SK-N-SH (cell line): Measurements from ENCODE around the gene JAK1. TPM values are rescaled to one million over a fixed set of nuclear protein-coding genes. Genes with fewer than 3 reads are reported as not detected.

Experiments
- CTCF ChIA-PET: fragments of 300-600, 350-600 bp; formaldehyde crosslinking; extraction: SDS; loops from one replicate; lab custom pipeline; 2021; lab: Yijun Ruan, JAX
- POLR2A ChIA-PET: fragments of 350-600 bp; sonication (Branson Sonifier 250); formaldehyde crosslinking; extraction: SDS; loops from one replicate; lab custom pipeline; 2020; ENCODE audit warnings: antibody characterized with exemption, inconsistent platforms; lab: Yijun Ruan, JAX
- DNase-seq: peaks from one replicate; pipeline ENCODE4 v3.0.0; 2012
- H2AFZ ChIP-seq: fragments of 200-600 bp; sonication (generic); 2 replicates; pipeline ENCODE4 v1.8.1; 2016; ENCODE audit warnings: antibody characterized with exemption, mild to moderate bottlenecking, low read depth
- H3F3A ChIP-seq: fragments of 200-600 bp; sonication (generic); replicated peaks from 2 replicates; pipeline ENCODE3; 2016; ENCODE audit warnings: antibody characterized with exemption, mild to moderate bottlenecking; ENCODE audit not compliant: insufficient read depth
- H3K27ac ChIP-seq, 2 experiments: fragments of 200-500 bp in 1 of 2; fragments of 200-600 bp in 1 of 2; sonication (Bioruptor generic) in 1 of 2; sonication (generic), shearing (Covaris generic) in 1 of 2; 2 replicates each; pipeline versions ENCODE4 v1.5.1 to v1.6.1; 2014 to 2016; ENCODE audit warnings: low read depth in 2 of 2, inconsistent platforms in 1 of 2, low read length in 1 of 2, mild to moderate bottlenecking in 1 of 2, mixed read lengths in 1 of 2
- H3K27me3 ChIP-seq: fragments of 200-600 bp; sonication (generic), shearing (Covaris generic); 2 replicates; pipeline ENCODE4 v1.6.1; 2016; ENCODE audit warnings: mixed run types; ENCODE audit not compliant: insufficient read depth
- H3K36me3 ChIP-seq, 2 experiments: fragments of 200-500 bp in 1 of 2; fragments of 200-600 bp in 1 of 2; sonication (Bioruptor generic) in 1 of 2; sonication (generic) in 1 of 2; replicated peaks in 1 of 2; 2 replicates each; pipeline versions ENCODE3 to v1.5.1; 2014 to 2016; ENCODE audit warnings: low read length in 1 of 2, mild to moderate bottlenecking in 1 of 2; ENCODE audit not compliant: insufficient read depth in 2 of 2, control insufficient read depth in 1 of 2
- H3K4me1 ChIP-seq, 2 experiments: fragments of 200-500 bp in 1 of 2; fragments of 200-600 bp in 1 of 2; sonication (Bioruptor generic) in 1 of 2; sonication (generic), shearing (Covaris generic) in 1 of 2; 2 replicates each; pipeline versions ENCODE4 v1.5.1 to v1.6.1; 2014 to 2016; ENCODE audit warnings: low read depth in 1 of 2, low read length in 1 of 2, mixed run types in 1 of 2; ENCODE audit not compliant: insufficient read depth in 2 of 2, control insufficient read depth in 1 of 2
- H3K4me2 ChIP-seq: fragments of 200-600 bp; sonication (generic), shearing (Covaris generic); 2 replicates; pipeline ENCODE4 v1.6.1; 2017; ENCODE audit warnings: mixed run types
- H3K4me3 ChIP-seq, 2 experiments: fragments of 200-500 bp in 1 of 2; fragments of 200-600 bp in 1 of 2; sonication (Bioruptor generic) in 1 of 2; sonication (generic), shearing (Covaris generic) in 1 of 2; 2 replicates each; pipeline versions ENCODE4 v1.5.1 to v1.8.1; 2014 to 2016; ENCODE audit warnings: low read depth in 2 of 2, inconsistent platforms in 1 of 2, low read length in 1 of 2, mild to moderate bottlenecking in 1 of 2, mixed read lengths in 1 of 2, moderate library complexity in 1 of 2
- H3K79me2 ChIP-seq: fragments of 200-600 bp; sonication (generic); 2 replicates; pipeline ENCODE4 v1.8.1; 2017; ENCODE audit warnings: mild to moderate bottlenecking; ENCODE audit not compliant: insufficient read depth
- H3K9ac ChIP-seq: fragments of 200-600 bp; sonication (generic); 2 replicates; pipeline ENCODE4 v1.6.1; 2017; ENCODE audit warnings: mixed run types
- H3K9me2 ChIP-seq: fragments of 200-600 bp; sonication (generic); 2 replicates; pipeline ENCODE4 v1.6.1; 2017; ENCODE audit warnings: mixed run types
- H3K9me3 ChIP-seq: fragments of 200-600 bp; sonication (generic); 2 replicates; pipeline ENCODE4 v1.6.1; 2017; ENCODE audit warnings: mixed run types, mild to moderate bottlenecking, moderate library complexity
- H4K20me1 ChIP-seq: fragments of 200-600 bp; sonication (generic); 2 replicates; pipeline ENCODE4 v1.6.1; 2017; ENCODE audit warnings: mild to moderate bottlenecking, mixed run types; ENCODE audit not compliant: insufficient read depth
- ELF1 ChIP-seq: IDR thresholded peaks from 2 replicates; pipeline ENCODE4 v1.4.0; 2012
- EZH2phosphoT487 ChIP-seq: fragments of 200-600 bp; sonication (generic); IDR thresholded peaks from 2 replicates; pipeline ENCODE4 v1.6.1; 2017; ENCODE audit warnings: low read depth, mixed run types, mild to moderate bottlenecking, antibody characterized with exemption, moderate library complexity, borderline replicate concordance
- FOSL2 ChIP-seq: IDR thresholded peaks from 2 replicates; pipeline ENCODE4 v1.4.0; 2012; ENCODE audit warnings: low read depth, mild to moderate bottlenecking, moderate library complexity, borderline replicate concordance
- FOXJ3 ChIP-seq: sonication (generic); formaldehyde crosslinking; IDR thresholded peaks from 2 replicates; pipeline ENCODE4 v1.5.1; 2020; ENCODE audit warnings: mild to moderate bottlenecking, missing genetic modification reagents
- GATA2 ChIP-seq: sonication (generic); formaldehyde crosslinking; IDR thresholded peaks from 2 replicates; pipeline ENCODE4 v1.5.0; 2020; ENCODE audit warnings: mild to moderate bottlenecking, missing genetic modification reagents
- JUND ChIP-seq: IDR thresholded peaks from 2 replicates; pipeline ENCODE4 v1.4.0; 2012
- MXI1 ChIP-seq: IDR thresholded peaks from 2 replicates; pipeline ENCODE4 v1.6.1; 2012; ENCODE audit warnings: mild to moderate bottlenecking, low read depth, low read length, improper control_type of control experiment
- RCOR1 ChIP-seq: fragments of 150-350 bp; IDR thresholded peaks from 2 replicates; pipeline ENCODE4 v1.6.1; 2017; ENCODE audit warnings: antibody characterized with exemption, low read length
- RXRA ChIP-seq: IDR thresholded peaks from 2 replicates; pipeline ENCODE4 v1.4.0; 2012; ENCODE audit warnings: low read depth, mild to moderate bottlenecking, borderline replicate concordance
- TCF12 ChIP-seq: IDR thresholded peaks from 2 replicates; pipeline ENCODE4 v1.4.0; 2012
- WGBS: methylation state at CpG from one replicate; pipeline ENCODE4 v1.1.6; 2017; ENCODE audit warnings: low lambda C conversion rate; 5-methylcytosine and 5-hydroxymethylcytosine counted together
- polyA plus RNA-seq, 3 experiments: library from polyadenylated mRNA; depleted of rRNA; stranded (reverse); fragments of >200 nt; gene quantifications; 2 replicates each; pipeline ENCODE4 v1.2.3, GENCODE V29; 2012
- TF ChIP-seq, protein P1 (sequence below): fragments of 150-350 bp; IDR thresholded peaks from 2 replicates; pipeline ENCODE4 v1.6.1; 2016; ENCODE audit warnings: mild to moderate bottlenecking, low read depth, low read length
- TF ChIP-seq, protein P2 (sequence below): fragments of 150-350 bp; IDR thresholded peaks from 2 replicates; pipeline ENCODE4 v1.6.1; 2017; ENCODE audit warnings: antibody characterized with exemption, low read length, low read depth, borderline replicate concordance
- TF ChIP-seq, protein P3 (sequence below): IDR thresholded peaks from 2 replicates; pipeline ENCODE4 v1.4.0; 2012; ENCODE audit warnings: low read depth, borderline replicate concordance
- TF ChIP-seq, protein P4 (sequence below): IDR thresholded peaks from 2 replicates; pipeline ENCODE4 v1.6.1; 2012; ENCODE audit warnings: mild to moderate bottlenecking, low read depth, low read length, moderate library complexity
- TF ChIP-seq, protein P5 (sequence below): IDR thresholded peaks from 2 replicates; pipeline ENCODE4 v1.4.0; 2012; ENCODE audit warnings: low read depth
- TF ChIP-seq, protein P6 (sequence below): IDR thresholded peaks from 2 replicates; pipeline ENCODE4 v1.4.0; 2012; ENCODE audit warnings: low read depth, borderline replicate concordance

JAK1 gene
- polyA plus RNA-seq, 1 of the 3 experiments (the other 2 are of a cell fraction), result 47.5 TPM

DNA sequence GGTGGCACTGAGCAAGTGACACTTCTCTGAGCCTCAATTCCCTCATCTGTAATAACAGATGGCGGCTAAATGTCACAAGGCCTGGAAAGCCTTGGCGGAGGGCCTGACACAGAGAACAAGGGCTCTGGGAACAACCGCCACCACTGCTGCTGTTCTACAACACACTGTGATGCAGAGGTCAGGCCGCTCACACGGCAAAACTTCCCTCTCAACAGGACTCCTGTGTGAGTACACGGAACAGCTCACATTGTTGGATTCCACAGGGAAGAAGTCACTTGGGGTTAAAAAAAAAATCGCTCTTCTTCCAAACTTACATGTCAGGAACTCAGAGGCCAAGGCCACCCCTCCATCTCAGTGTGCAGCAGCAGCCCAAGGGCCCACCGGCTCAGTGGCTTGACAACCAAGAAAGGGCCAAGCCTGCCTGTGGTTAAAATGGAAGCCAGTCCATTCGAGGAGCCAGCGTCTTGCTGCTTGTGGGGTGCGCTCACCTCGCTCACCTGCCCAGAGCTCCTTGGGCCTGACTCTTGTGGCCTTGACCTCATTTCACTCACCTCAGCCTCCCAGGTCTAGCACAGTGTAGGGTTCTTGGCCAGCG is 120.4 kb downstream of the JAK1 start:
- DNase-seq, result no peak
- Histone ChIP-seq H2AFZ (no peak overlapping the region), H3K9me3 (no peaks in the 10 kb centered on the region), H3K27me3 (no peaks in the 10 kb centered on the region), H4K20me1 (no peaks in the 10 kb centered on the region), H3K9ac (no peak overlapping the region), H3K4me3 (no peak overlapping the region), H3K36me3 (peaks cover 20 to 81% of the 10 kb centered on the region in 2 experiments), H3K79me2 (no peaks in the 10 kb centered on the region), H3K4me2 (no peak overlapping the region), H3F3A (no peaks in the 10 kb centered on the region), H3K9me2 (no peaks in the 10 kb centered on the region), H3K4me1 (no peaks in the 10 kb centered on the region), H3K27ac (no peak overlapping the region)
- CTCF ChIA-PET, result interaction anchor here (0.9 to 1.0 kb wide), 2 partner anchors 13 to 22 kb away, joined by 3 read pairs; no protein-coding TSS in a partner anchor
- POLR2A ChIA-PET, result no interaction called here
- TF ChIP-seq, protein P1, sequence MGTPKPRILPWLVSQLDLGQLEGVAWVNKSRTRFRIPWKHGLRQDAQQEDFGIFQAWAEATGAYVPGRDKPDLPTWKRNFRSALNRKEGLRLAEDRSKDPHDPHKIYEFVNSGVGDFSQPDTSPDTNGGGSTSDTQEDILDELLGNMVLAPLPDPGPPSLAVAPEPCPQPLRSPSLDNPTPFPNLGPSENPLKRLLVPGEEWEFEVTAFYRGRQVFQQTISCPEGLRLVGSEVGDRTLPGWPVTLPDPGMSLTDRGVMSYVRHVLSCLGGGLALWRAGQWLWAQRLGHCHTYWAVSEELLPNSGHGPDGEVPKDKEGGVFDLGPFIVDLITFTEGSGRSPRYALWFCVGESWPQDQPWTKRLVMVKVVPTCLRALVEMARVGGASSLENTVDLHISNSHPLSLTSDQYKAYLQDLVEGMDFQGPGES, result no peak
- TF ChIP-seq, protein P2, sequence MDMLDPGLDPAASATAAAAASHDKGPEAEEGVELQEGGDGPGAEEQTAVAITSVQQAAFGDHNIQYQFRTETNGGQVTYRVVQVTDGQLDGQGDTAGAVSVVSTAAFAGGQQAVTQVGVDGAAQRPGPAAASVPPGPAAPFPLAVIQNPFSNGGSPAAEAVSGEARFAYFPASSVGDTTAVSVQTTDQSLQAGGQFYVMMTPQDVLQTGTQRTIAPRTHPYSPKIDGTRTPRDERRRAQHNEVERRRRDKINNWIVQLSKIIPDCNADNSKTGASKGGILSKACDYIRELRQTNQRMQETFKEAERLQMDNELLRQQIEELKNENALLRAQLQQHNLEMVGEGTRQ, result no peak
- TF ChIP-seq MXI1 (no peak), TCF12 (no peak), RXRA (no peak), JUND (no peak), RCOR1 (no peak), EZH2phosphoT487 (no peak), FOSL2 (no peak), FOXJ3 (CRISPR knock-in tag) (no peak), GATA2 (CRISPR knock-in tag) (no peak), ELF1 (no peak)
- TF ChIP-seq, protein P3, sequence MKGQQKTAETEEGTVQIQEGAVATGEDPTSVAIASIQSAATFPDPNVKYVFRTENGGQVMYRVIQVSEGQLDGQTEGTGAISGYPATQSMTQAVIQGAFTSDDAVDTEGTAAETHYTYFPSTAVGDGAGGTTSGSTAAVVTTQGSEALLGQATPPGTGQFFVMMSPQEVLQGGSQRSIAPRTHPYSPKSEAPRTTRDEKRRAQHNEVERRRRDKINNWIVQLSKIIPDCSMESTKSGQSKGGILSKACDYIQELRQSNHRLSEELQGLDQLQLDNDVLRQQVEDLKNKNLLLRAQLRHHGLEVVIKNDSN, result no peak
- TF ChIP-seq, protein P4, sequence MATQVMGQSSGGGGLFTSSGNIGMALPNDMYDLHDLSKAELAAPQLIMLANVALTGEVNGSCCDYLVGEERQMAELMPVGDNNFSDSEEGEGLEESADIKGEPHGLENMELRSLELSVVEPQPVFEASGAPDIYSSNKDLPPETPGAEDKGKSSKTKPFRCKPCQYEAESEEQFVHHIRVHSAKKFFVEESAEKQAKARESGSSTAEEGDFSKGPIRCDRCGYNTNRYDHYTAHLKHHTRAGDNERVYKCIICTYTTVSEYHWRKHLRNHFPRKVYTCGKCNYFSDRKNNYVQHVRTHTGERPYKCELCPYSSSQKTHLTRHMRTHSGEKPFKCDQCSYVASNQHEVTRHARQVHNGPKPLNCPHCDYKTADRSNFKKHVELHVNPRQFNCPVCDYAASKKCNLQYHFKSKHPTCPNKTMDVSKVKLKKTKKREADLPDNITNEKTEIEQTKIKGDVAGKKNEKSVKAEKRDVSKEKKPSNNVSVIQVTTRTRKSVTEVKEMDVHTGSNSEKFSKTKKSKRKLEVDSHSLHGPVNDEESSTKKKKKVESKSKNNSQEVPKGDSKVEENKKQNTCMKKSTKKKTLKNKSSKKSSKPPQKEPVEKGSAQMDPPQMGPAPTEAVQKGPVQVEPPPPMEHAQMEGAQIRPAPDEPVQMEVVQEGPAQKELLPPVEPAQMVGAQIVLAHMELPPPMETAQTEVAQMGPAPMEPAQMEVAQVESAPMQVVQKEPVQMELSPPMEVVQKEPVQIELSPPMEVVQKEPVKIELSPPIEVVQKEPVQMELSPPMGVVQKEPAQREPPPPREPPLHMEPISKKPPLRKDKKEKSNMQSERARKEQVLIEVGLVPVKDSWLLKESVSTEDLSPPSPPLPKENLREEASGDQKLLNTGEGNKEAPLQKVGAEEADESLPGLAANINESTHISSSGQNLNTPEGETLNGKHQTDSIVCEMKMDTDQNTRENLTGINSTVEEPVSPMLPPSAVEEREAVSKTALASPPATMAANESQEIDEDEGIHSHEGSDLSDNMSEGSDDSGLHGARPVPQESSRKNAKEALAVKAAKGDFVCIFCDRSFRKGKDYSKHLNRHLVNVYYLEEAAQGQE, result no peak
- TF ChIP-seq, protein P5, sequence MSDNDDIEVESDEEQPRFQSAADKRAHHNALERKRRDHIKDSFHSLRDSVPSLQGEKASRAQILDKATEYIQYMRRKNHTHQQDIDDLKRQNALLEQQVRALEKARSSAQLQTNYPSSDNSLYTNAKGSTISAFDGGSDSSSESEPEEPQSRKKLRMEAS, result no peak
- TF ChIP-seq, protein P6, sequence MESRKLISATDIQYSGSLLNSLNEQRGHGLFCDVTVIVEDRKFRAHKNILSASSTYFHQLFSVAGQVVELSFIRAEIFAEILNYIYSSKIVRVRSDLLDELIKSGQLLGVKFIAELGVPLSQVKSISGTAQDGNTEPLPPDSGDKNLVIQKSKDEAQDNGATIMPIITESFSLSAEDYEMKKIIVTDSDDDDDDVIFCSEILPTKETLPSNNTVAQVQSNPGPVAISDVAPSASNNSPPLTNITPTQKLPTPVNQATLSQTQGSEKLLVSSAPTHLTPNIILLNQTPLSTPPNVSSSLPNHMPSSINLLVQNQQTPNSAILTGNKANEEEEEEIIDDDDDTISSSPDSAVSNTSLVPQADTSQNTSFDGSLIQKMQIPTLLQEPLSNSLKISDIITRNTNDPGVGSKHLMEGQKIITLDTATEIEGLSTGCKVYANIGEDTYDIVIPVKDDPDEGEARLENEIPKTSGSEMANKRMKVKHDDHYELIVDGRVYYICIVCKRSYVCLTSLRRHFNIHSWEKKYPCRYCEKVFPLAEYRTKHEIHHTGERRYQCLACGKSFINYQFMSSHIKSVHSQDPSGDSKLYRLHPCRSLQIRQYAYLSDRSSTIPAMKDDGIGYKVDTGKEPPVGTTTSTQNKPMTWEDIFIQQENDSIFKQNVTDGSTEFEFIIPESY, result no peak
- WGBS, result 97% methylated on average over 10 of the region's 13 CpGs
